Ascending aorta (tissue), 2 donors: Measurements from ENCODE around the gene NKAIN2. TPM values are rescaled to one million over a fixed set of nuclear protein-coding genes. Genes with fewer than 3 reads are reported as not detected.
"Not testable (repeated sequence)": the region's sequence is repeated elsewhere in the genome, so short reads cannot be mapped to it uniquely, and the experiment has no call there.

Experiments used
- DNase-seq, 2 donors: peaks; one replicate each; pipeline ENCODE4 v3.0.0-alpha.2; 2019; ENCODE audit warnings: low spot score in 2 of 2
- H3K27ac ChIP-seq, 2 donors: fragments of 200-600 bp; sonication (generic); one replicate each; pipeline ENCODE4 v1.5.1; 2016 to 2017; ENCODE audit warnings: mild to moderate bottlenecking in 1 of 2
- H3K27me3 ChIP-seq: fragments of 200-600 bp; sonication (generic); one replicate; pipeline ENCODE4 v1.5.1; 2017
- H3K36me3 ChIP-seq, 2 donors: fragments of 200-600 bp; sonication (generic); one replicate each; pipeline ENCODE4 v1.5.1; 2016
- H3K4me1 ChIP-seq, 2 donors: fragments of 200-600 bp; sonication (generic); one replicate each; pipeline ENCODE4 v1.5.1; 2016 to 2017; ENCODE audit warnings: mild to moderate bottlenecking in 1 of 2
- H3K4me3 ChIP-seq, 2 donors: fragments of 200-600 bp; sonication (generic); one replicate each; pipeline ENCODE4 v1.5.1; 2016 to 2017; ENCODE audit warnings: mild to moderate bottlenecking in 1 of 2
- H3K9me3 ChIP-seq, 2 donors: fragments of 200-600 bp; sonication (generic); one replicate each; pipeline ENCODE4 v1.5.1; 2016
- CTCF ChIP-seq, 3 experiments: fragments of 200-600 bp in 2 of 3; fragments of 450-650 bp in 1 of 3; sonication (generic) in 2 of 3; IDR thresholded peaks; one replicate each; pipeline ENCODE4 v1.5.1; 2016 to 2019; ENCODE audit warnings: antibody characterized with exemption in 3 of 3, mild to moderate bottlenecking in 1 of 3, moderate library complexity in 1 of 3
- intact Hi-C: fragments of 100-400 bp; cut with DNase I; formaldehyde crosslinking; loops from one replicate; pipeline ENCODE4 v1.15.1; 2023
- total RNA-seq: library from RNA; depleted of rRNA; stranded (reverse); fragments of >200 nt; gene quantifications from one replicate; pipeline ENCODE4 v1.1.0, GENCODE V29; 2016

Gene NKAIN2
- total RNA-seq, 1 donor from 2014 or later: 0.11 TPM

- intact Hi-C loops: no loop called here
- H3K4me3 ChIP-seq: no peak overlapping the region
- H3K27me3 ChIP-seq: no peaks in the 10 kb centered on the region
- H3K4me1 ChIP-seq: no peaks in the 10 kb centered on the region
- no peaks in the 10 kb centered on the region for H3K9me3 ChIP-seq
- H3K27ac ChIP-seq: no peak overlapping the region
- H3K36me3 ChIP-seq: no peaks in the 10 kb centered on the region
- TF ChIP-seq CTCF (IDR thresholded peaks at IDR 0.05): no peak
- no peak for DNase-seq
Measured at GRCh38 chr6:123902738-123903313, 99.2 kb downstream of the NKAIN2 start.

GRCh38 chr6:123904228-123904627 is 100.6 kb downstream of the NKAIN2 start:
- Histone ChIP-seq H3K36me3 (no peaks in the 10 kb centered on the region), H3K27ac (no peak overlapping the region), H3K4me1 (no peaks in the 10 kb centered on the region), H3K27me3 (no peaks in the 10 kb centered on the region), H3K9me3 (no peaks in the 10 kb centered on the region), H3K4me3 (no peak overlapping the region)
- intact Hi-C loops: no loop called here
- no peak for TF ChIP-seq CTCF (IDR thresholded peaks at IDR 0.05)
- DNase-seq: no peak

- no peak overlapping the region for H3K27ac ChIP-seq
- H3K4me1 ChIP-seq: no peaks in the 10 kb centered on the region
- no peaks in the 10 kb centered on the region for H3K27me3 ChIP-seq
- no peaks in the 10 kb centered on the region for H3K36me3 ChIP-seq
- no peak overlapping the region for H3K4me3 ChIP-seq
- intact Hi-C loops: no loop called here
- H3K9me3 ChIP-seq: no peaks in the 10 kb centered on the region
- no peak for DNase-seq
- TF ChIP-seq CTCF (IDR thresholded peaks at IDR 0.05): no peak
Measured at GRCh38 chr6:123908797-123909196, 105.1 kb downstream of the NKAIN2 start.

GRCh38 chr6:123909989-123910388 is 106.3 kb downstream of the NKAIN2 start:
- TF ChIP-seq CTCF (IDR thresholded peaks at IDR 0.05): no peak
- H3K27me3 ChIP-seq: no peaks in the 10 kb centered on the region
- no peaks in the 10 kb centered on the region for H3K36me3 ChIP-seq
- H3K27ac ChIP-seq: no peak overlapping the region
- H3K4me1 ChIP-seq: no peaks in the 10 kb centered on the region
- no peak overlapping the region for H3K4me3 ChIP-seq
- no peak for DNase-seq
- no peaks in the 10 kb centered on the region for H3K9me3 ChIP-seq
- intact Hi-C loops: no loop called here

- no peaks in the 10 kb centered on the region for H3K4me1 ChIP-seq
- intact Hi-C loops: no loop called here
- DNase-seq: no peak
- H3K9me3 ChIP-seq: no peaks in the 10 kb centered on the region
- no peaks in the 10 kb centered on the region for H3K36me3 ChIP-seq
- no peak for TF ChIP-seq CTCF (IDR thresholded peaks at IDR 0.05)
- H3K4me3 ChIP-seq: no peak overlapping the region
- no peak overlapping the region for H3K27ac ChIP-seq
- no peaks in the 10 kb centered on the region for H3K27me3 ChIP-seq
Measured at GRCh38 chr6:123913863-123914262, 110.2 kb downstream of the NKAIN2 start.

GRCh38 chr6:123923379-123923778 is 119.7 kb downstream of the NKAIN2 start:
- H3K36me3 ChIP-seq, H3K4me1 ChIP-seq, H3K27ac ChIP-seq, intact Hi-C loops, H3K4me3 ChIP-seq, DNase-seq, H3K27me3 ChIP-seq, H3K9me3 ChIP-seq: not testable (repeated sequence)
